ENCODE measurements around the gene RPRM.
"Not testable (repeated sequence)": the region's sequence is repeated elsewhere in the genome, so short reads cannot be mapped to it uniquely, and the experiment has no call there.

RPRM gene

GRCh38 chr2:153443106-153443505, 35.5 kb downstream of the RPRM start:
- Histone ChIP-seq H3K27me3 (ENCODE audit: control insufficient read depth, insufficient read depth, low read length) (no peaks in the 10 kb centered on the region), H3K4me3 (ENCODE audit: low read length) (no peak overlapping the region), H3K9ac (ENCODE audit: low read length) (no peak overlapping the region), H3K4me1 (ENCODE audit: control insufficient read depth, insufficient read depth, low read length) (no peaks in the 10 kb centered on the region), H3K36me3 (ENCODE audit: control insufficient read depth, insufficient read depth, low read length) (no peaks in the 10 kb centered on the region), H3K9me3 (ENCODE audit: control insufficient read depth, low read length) (no peaks in the 10 kb centered on the region)

- not testable (repeated sequence) for H3K9ac ChIP-seq (ENCODE audit: low read length); H3K36me3 ChIP-seq (ENCODE audit: control insufficient read depth, insufficient read depth, low read length); H3K27me3 ChIP-seq (ENCODE audit: control insufficient read depth, insufficient read depth, low read length); H3K4me1 ChIP-seq (ENCODE audit: control insufficient read depth, insufficient read depth, low read length); H3K4me3 ChIP-seq (ENCODE audit: low read length); H3K9me3 ChIP-seq (ENCODE audit: control insufficient read depth, low read length)
These were observed 35.9 kb downstream of the RPRM start for GRCh38 chr2:153442616-153443015.

GRCh38 chr2:153440090-153440489, 38.5 kb downstream of the RPRM start:
- H3K4me1 ChIP-seq (ENCODE audit: control insufficient read depth, insufficient read depth, low read length); H3K27me3 ChIP-seq (ENCODE audit: control insufficient read depth, insufficient read depth, low read length); H3K4me3 ChIP-seq (ENCODE audit: low read length); H3K36me3 ChIP-seq (ENCODE audit: control insufficient read depth, insufficient read depth, low read length); H3K9ac ChIP-seq (ENCODE audit: low read length); H3K9me3 ChIP-seq (ENCODE audit: control insufficient read depth, low read length): not testable (repeated sequence)

GRCh38 chr2:153433403-153433802, 45.2 kb downstream of the RPRM start:
- no peaks in the 10 kb centered on the region for H3K27me3 ChIP-seq (ENCODE audit: control insufficient read depth, insufficient read depth, low read length)

GRCh38 chr2:153432381-153432780, 46.2 kb downstream of the RPRM start:
- Histone ChIP-seq H3K4me1 (ENCODE audit: control insufficient read depth, insufficient read depth, low read length) (no peaks in the 10 kb centered on the region), H3K9ac (ENCODE audit: low read length) (no peak overlapping the region), H3K4me3 (ENCODE audit: low read length) (no peak overlapping the region), H3K27me3 (ENCODE audit: control insufficient read depth, insufficient read depth, low read length) (no peaks in the 10 kb centered on the region), H3K36me3 (ENCODE audit: control insufficient read depth, insufficient read depth, low read length) (no peaks in the 10 kb centered on the region), H3K9me3 (ENCODE audit: control insufficient read depth, low read length) (no peaks in the 10 kb centered on the region)

More at GRCh38 chr2:153433403-153433802, 45.2 kb downstream of the RPRM start:
- H3K4me1 ChIP-seq (ENCODE audit: control insufficient read depth, insufficient read depth, low read length): no peaks in the 10 kb centered on the region
- no peaks in the 10 kb centered on the region for H3K36me3 ChIP-seq (ENCODE audit: control insufficient read depth, insufficient read depth, low read length)
- H3K9ac ChIP-seq (ENCODE audit: low read length): no peak overlapping the region
- H3K4me3 ChIP-seq (ENCODE audit: low read length): no peak overlapping the region
- no peaks in the 10 kb centered on the region for H3K9me3 ChIP-seq (ENCODE audit: control insufficient read depth, low read length)

GRCh38 chr2:153431114-153431513, 47.4 kb downstream of the RPRM start:
- Histone ChIP-seq H3K27me3 (ENCODE audit: control insufficient read depth, insufficient read depth, low read length) (no peaks in the 10 kb centered on the region), H3K4me3 (ENCODE audit: low read length) (no peak overlapping the region), H3K4me1 (ENCODE audit: control insufficient read depth, insufficient read depth, low read length) (no peaks in the 10 kb centered on the region), H3K9me3 (ENCODE audit: control insufficient read depth, low read length) (no peaks in the 10 kb centered on the region), H3K36me3 (ENCODE audit: control insufficient read depth, insufficient read depth, low read length) (no peaks in the 10 kb centered on the region), H3K9ac (ENCODE audit: low read length) (no peak overlapping the region)

All from mucosa of stomach (tissue), 1 donor.